GM15510 (cell line): ENCODE measurements around the gene WBP1.

Experiments used
- POLR2A ChIP-seq: IDR thresholded peaks from 3 replicates; pipeline ENCODE4 v1.6.1; 2011; ENCODE audit warnings: borderline replicate concordance; ENCODE audit not compliant: insufficient read length; ENCODE audit errors: extremely low read depth

WBP1 gene

GRCh38 chr2:74424139-74424992, 33.9 kb upstream of the WBP1 start:
- no peak for TF ChIP-seq POLR2A

GRCh38 chr2:74424995-74425406, 33.2 kb upstream of the WBP1 start:
- TF ChIP-seq POLR2A, result no peak

- no peak for TF ChIP-seq POLR2A
These were observed 32.7 kb upstream of the WBP1 start for GRCh38 chr2:74425523-74425922.

- no peak for TF ChIP-seq POLR2A
These were observed 32.0 kb upstream of the WBP1 start for GRCh38 chr2:74426181-74426758.

DNA sequence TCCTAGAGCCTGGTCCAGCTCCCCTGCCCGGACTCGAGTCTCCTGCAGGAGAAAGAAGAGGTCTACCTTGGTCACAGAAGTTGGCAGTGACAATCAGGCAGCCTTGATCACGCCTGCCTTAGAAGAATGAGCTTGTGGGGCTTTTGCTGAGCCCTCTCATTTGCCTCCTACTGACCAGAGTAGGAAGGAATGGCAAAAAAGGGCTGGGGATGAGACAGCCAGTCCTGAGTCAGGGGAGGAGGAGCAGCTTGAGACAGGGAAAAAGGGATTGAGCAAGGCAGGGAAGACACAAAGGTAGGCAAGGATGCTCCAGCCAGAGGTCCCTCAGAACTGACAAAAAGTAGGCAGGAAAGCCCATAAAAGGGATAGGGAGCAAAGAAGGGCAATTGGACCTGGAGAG, 30.7 kb upstream of the WBP1 start:
- TF ChIP-seq POLR2A, result no peak

GRCh38 chr2:74428675-74429074, 29.6 kb upstream of the WBP1 start:
- no peak for TF ChIP-seq POLR2A

- TF ChIP-seq POLR2A, result no peak
These were observed 28.5 kb upstream of the WBP1 start for GRCh38 chr2:74429487-74430451.

- TF ChIP-seq POLR2A, result no peak
These were observed 27.7 kb upstream of the WBP1 start for GRCh38 chr2:74430502-74430901.

DNA sequence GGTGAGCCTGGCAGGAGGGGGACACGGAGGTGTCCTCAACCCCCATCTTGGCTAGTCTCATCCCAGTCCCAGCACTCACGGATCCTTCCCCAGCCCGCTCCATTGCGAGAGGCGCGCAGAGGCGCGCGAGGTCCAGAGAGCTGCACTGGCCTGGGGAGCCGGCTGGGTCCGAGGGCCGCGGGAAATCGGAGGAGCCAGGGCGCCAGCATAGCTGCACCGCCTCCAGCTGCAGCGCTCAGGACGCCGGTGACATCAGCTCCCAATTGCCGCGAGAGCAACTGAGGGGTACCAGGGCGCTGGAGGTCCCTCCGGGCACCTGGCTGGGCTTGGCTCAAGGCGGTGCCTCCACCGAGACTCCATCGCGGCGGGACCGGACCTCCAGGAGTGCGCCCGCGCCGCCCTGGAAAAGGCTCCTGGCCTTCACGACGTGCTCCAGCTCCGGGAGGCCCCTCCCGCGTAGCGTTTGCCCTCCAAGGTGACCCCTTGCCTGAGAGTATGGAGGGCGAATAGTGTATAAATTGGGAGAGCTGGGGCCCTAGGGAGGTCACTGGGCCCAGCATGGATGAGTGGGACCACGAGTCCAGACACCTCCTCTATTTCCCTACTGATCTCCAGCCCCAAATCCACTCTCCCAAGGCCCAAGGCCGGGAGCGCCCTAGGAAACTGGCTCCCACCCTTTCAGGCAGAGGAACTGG, 22.0 kb upstream of the WBP1 start:
- no peak for TF ChIP-seq POLR2A

GRCh38 chr2:74436848-74437695, 21.2 kb upstream of the WBP1 start:
- no peak for TF ChIP-seq POLR2A

GRCh38 chr2:74438248-74438647, 20.0 kb upstream of the WBP1 start:
- TF ChIP-seq POLR2A, result no peak

- no peak for TF ChIP-seq POLR2A
These were observed 18.9 kb upstream of the WBP1 start for GRCh38 chr2:74439373-74439772.

DNA sequence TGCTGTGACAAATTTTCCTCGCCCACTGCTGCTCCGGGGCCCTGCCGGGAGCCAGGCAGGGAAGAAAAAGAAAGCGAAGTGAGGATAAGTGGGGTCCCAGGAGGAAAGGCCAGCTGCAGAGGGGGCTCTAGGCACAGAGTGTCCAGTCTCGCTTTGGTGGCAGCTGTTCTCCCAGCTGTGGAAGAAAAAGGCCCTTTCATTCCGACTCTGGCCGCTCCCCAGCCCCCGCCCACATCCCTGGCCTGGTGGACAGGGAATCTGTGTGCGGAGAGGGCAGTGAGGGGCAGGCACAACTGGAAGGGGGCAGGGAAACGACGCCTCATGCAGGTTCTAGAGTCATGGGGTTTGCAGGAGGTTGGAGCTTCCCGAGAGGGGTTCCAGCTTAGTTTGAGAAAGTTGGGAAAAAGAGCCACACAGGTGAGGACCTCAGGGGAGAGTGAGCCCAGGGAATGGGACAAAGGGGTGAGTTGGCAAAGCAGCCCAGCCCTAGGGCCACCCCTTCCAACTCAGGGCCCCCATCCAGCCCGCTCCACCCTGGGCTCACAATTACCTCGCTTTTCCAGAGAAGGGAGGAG, 18.3 kb upstream of the WBP1 start:
- no peak for TF ChIP-seq POLR2A
